Embryonic facial prominence (tissue), 1 donor: ENCODE results near the gene P3H4.
A peak's percentile ranks its signal among the peaks of the same experiment; 100 is the strongest.

Source experiments
- DNase-seq: peaks from one replicate; pipeline ENCODE4 v3.0.0-alpha.2; 2016; ENCODE audit errors: extremely low spot score

Gene P3H4

GRCh38 chr17:41822216-41823140 lies 10.7 kb upstream of the P3H4 start:
- DNase-seq: no peak

- no peak for DNase-seq
These were observed 10.0 kb upstream of the P3H4 start for GRCh38 chr17:41821776-41822175.

- DNase-seq: no peak
These were observed 6.3 kb upstream of the P3H4 start for GRCh38 chr17:41818024-41818423.

GRCh38 chr17:41816637-41817320 lies 5.0 kb upstream of the P3H4 start:
- DNase-seq: no peak

- no peak for DNase-seq
These were observed 2.4 kb upstream of the P3H4 start for GRCh38 chr17:41814195-41814594.

- no peak for DNase-seq
These were observed 2.0 kb upstream of the P3H4 start for GRCh38 chr17:41813699-41814124.

- DNase-seq: no peak
These were observed 1.5 kb upstream of the P3H4 start for GRCh38 chr17:41813152-41813680.

- peak; percentile 83 for DNase-seq
These were observed 817 bp upstream of the P3H4 start, which contains the start of gene FKBP10 for GRCh38 chr17:41812381-41813151. FKBP10 (plus strand) TSS chr17:41813004; CDS start chr17:41813035, 31 bp downstream.

GRCh38 chr17:41810659-41811548 lies 845 bp downstream of the P3H4 start:
- DNase-seq: no peak

GRCh38 chr17:41806685-41807445 lies 4.9 kb downstream of the P3H4 start:
- DNase-seq: no peak

GRCh38 chr17:41803049-41804020 lies 8.4 kb downstream of the P3H4 start:
- DNase-seq: no peak

- peak; percentile 77 for DNase-seq
These were observed 10.1 kb downstream of the P3H4 start for GRCh38 chr17:41801374-41802271.

- peak; percentile 57 for DNase-seq
These were observed 11.0 kb downstream of the P3H4 start for GRCh38 chr17:41800601-41801373.

GRCh38 chr17:41799366-41799765 lies 12.4 kb downstream of the P3H4 start:
- no peak for DNase-seq

GRCh38 chr17:41797377-41797776 lies 14.4 kb downstream of the P3H4 start:
- DNase-seq: no peak

GRCh38 chr17:41796121-41796895 lies 15.4 kb downstream of the P3H4 start:
- no peak for DNase-seq
